ENCODE results near the gene NEO1. TPM values are rescaled to one million over a fixed set of nuclear protein-coding genes. Genes with fewer than 3 reads are reported as not detected.
A peak's percentile ranks its signal among the peaks of the same experiment; 100 is the strongest.
"Not testable (repeated sequence)": the region's sequence is repeated elsewhere in the genome, so short reads cannot be mapped to it uniquely, and the experiment has no call there.

The NEO1 gene
- total RNA-seq, 1 donor from 2014 or later: 8.7 TPM

- intact Hi-C loops (cut with DNase I): no loop called here
- no peak for DNase-seq (ENCODE audit: low spot score)
These were observed 231.2 kb downstream of the NEO1 start for GRCh38 chr15:73283366-73283962.

- intact Hi-C loops (cut with DNase I): no loop called here
- DNase-seq (ENCODE audit: low spot score): no peak
These were observed 231.9 kb downstream of the NEO1 start for GRCh38 chr15:73284090-73284716.

- no peak for DNase-seq (ENCODE audit: low spot score)
- intact Hi-C loops (cut with DNase I): no loop called here
These were observed 234.0 kb downstream of the NEO1 start for GRCh38 chr15:73286311-73286710.

- no peak for DNase-seq (ENCODE audit: low spot score)
- intact Hi-C loops (cut with DNase I): no loop called here
These were observed 234.8 kb downstream of the NEO1 start for GRCh38 chr15:73287019-73287418.

- no peak for DNase-seq (ENCODE audit: low spot score)
- intact Hi-C loops (cut with DNase I): no loop called here
These were observed 239.2 kb downstream of the NEO1 start for GRCh38 chr15:73291441-73291840.

GRCh38 chr15:73293773-73294172, 241.5 kb downstream of the NEO1 start:
- no peak for DNase-seq (ENCODE audit: low spot score)
- intact Hi-C loops (cut with DNase I): no loop called here

- DNase-seq (ENCODE audit: low spot score): peak; percentile 82
- intact Hi-C loops (cut with DNase I): no loop called here
These were observed 243.5 kb downstream of the NEO1 start for GRCh38 chr15:73295630-73296286.

- no peak for DNase-seq (ENCODE audit: low spot score)
- intact Hi-C loops (cut with DNase I): no loop called here
These were observed 244.5 kb downstream of the NEO1 start for GRCh38 chr15:73296609-73297353.

- intact Hi-C loops (cut with DNase I): no loop called here
- DNase-seq (ENCODE audit: low spot score): no peak
These were observed 246.4 kb downstream of the NEO1 start for GRCh38 chr15:73298522-73299245.

- DNase-seq (ENCODE audit: low spot score); intact Hi-C loops (cut with DNase I): not testable (repeated sequence)
These were observed 248.0 kb downstream of the NEO1 start for GRCh38 chr15:73300286-73300685.

GRCh38 chr15:73303636-73304035, 251.4 kb downstream of the NEO1 start:
- intact Hi-C loops (cut with DNase I): no loop called here
- DNase-seq (ENCODE audit: low spot score): no peak

GRCh38 chr15:73305331-73306211, 253.3 kb downstream of the NEO1 start:
- DNase-seq (ENCODE audit: low spot score): no peak
- intact Hi-C loops (cut with DNase I): loop anchor here (5.0 kb wide), 1 partner anchor 332 kb away; no protein-coding TSS in a partner anchor

GRCh38 chr15:73308305-73308704, 256.0 kb downstream of the NEO1 start:
- intact Hi-C loops (cut with DNase I): loop anchor here (5.0 kb wide), 1 partner anchor 329 kb away; no protein-coding TSS in a partner anchor
- no peak for DNase-seq (ENCODE audit: low spot score)

GRCh38 chr15:73313861-73314260, 261.6 kb downstream of the NEO1 start:
- intact Hi-C loops (cut with DNase I): no loop called here
- no peak for DNase-seq (ENCODE audit: low spot score)

GRCh38 chr15:73317651-73318462, 265.6 kb downstream of the NEO1 start:
- peak; percentile 68 for DNase-seq (ENCODE audit: low spot score)
- intact Hi-C loops (cut with DNase I): no loop called here

GRCh38 chr15:73318463-73319351, 266.4 kb downstream of the NEO1 start:
- intact Hi-C loops (cut with DNase I): no loop called here
- DNase-seq (ENCODE audit: low spot score): peak; percentile 72
